GM21576 (cell line): Measurements from ENCODE around the gene KCNMA1.

Source experiments
- ATAC-seq: cut with Tn5 transposase; IDR thresholded peaks from one replicate; pipeline ENCODE4 v1.9.1; 2021; ENCODE audit warnings: mild to moderate bottlenecking, moderate library complexity; ENCODE audit not compliant: unreplicated experiment

Gene KCNMA1

GRCh38 chr10:77313066-77313750 is 324.4 kb downstream of the KCNMA1 start:
- ATAC-seq, result no peak

- no peak for ATAC-seq
These were observed 326.4 kb downstream of the KCNMA1 start for GRCh38 chr10:77311186-77311585.

- ATAC-seq, result no peak
These were observed 327.2 kb downstream of the KCNMA1 start for GRCh38 chr10:77310288-77310840.

GRCh38 chr10:77309509-77309908 is 328.1 kb downstream of the KCNMA1 start:
- ATAC-seq, result no peak

- no peak for ATAC-seq
These were observed 328.5 kb downstream of the KCNMA1 start for GRCh38 chr10:77309092-77309491.

GRCh38 chr10:77308084-77308732 is 329.4 kb downstream of the KCNMA1 start:
- ATAC-seq, result no peak

GRCh38 chr10:77306666-77307065 is 330.9 kb downstream of the KCNMA1 start:
- no peak for ATAC-seq

- ATAC-seq, result no peak
These were observed 331.7 kb downstream of the KCNMA1 start for GRCh38 chr10:77305650-77306632.

- no peak for ATAC-seq
These were observed 333.4 kb downstream of the KCNMA1 start for GRCh38 chr10:77304192-77304591.

GRCh38 chr10:77301305-77301730 is 336.3 kb downstream of the KCNMA1 start:
- no peak for ATAC-seq

GRCh38 chr10:77300682-77301302 is 336.8 kb downstream of the KCNMA1 start:
- ATAC-seq, result no peak

GRCh38 chr10:77299320-77299719 is 338.3 kb downstream of the KCNMA1 start:
- ATAC-seq, result no peak

GRCh38 chr10:77297393-77297739 is 340.2 kb downstream of the KCNMA1 start:
- ATAC-seq, result no peak

- no peak for ATAC-seq
These were observed 340.8 kb downstream of the KCNMA1 start for GRCh38 chr10:77296534-77297392.

- ATAC-seq, result no peak
These were observed 343.8 kb downstream of the KCNMA1 start for GRCh38 chr10:77293773-77294172.

GRCh38 chr10:77293347-77293746 is 344.3 kb downstream of the KCNMA1 start:
- no peak for ATAC-seq

- ATAC-seq, result no peak
These were observed 345.8 kb downstream of the KCNMA1 start for GRCh38 chr10:77291596-77292505.

- no peak for ATAC-seq
These were observed 347.0 kb downstream of the KCNMA1 start for GRCh38 chr10:77290528-77291155.
